ENCODE results near the gene SENP1.

GRCh38 chr12:47999816-48000215 lies 106.1 kb downstream of the SENP1 start:
- TF ChIP-seq POLR2AphosphoS5 (IDR thresholded peaks at IDR 0.05): no peak
- no peak for TF ChIP-seq CTCF (IDR thresholded peaks at IDR 0.05; ENCODE audit: poor library complexity, severe bottlenecking)
- TF ChIP-seq REST (IDR thresholded peaks at IDR 0.05; ENCODE audit: borderline replicate concordance): no peak
- no peak for TF ChIP-seq TAF1 (IDR thresholded peaks at IDR 0.05; ENCODE audit: low read depth)
- TF ChIP-seq MXI1 (conservative IDR thresholded peaks at IDR 0.05; ENCODE audit: poor library complexity, severe bottlenecking): no peak
- no peak for TF ChIP-seq EZH2 (IDR thresholded peaks at IDR 0.05; ENCODE audit: borderline replicate concordance, insufficient read depth, low read length, poor library complexity, severe bottlenecking)
- no peak for TF ChIP-seq RAD21 (conservative IDR thresholded peaks at IDR 0.05)
- no peak for TF ChIP-seq SMC3 (conservative IDR thresholded peaks at IDR 0.05; ENCODE audit: poor library complexity)
